Smooth muscle cell of bladder (primary cell): ENCODE results near the gene KRTAP5-2. TPM values are rescaled to one million over a fixed set of nuclear protein-coding genes. Genes with fewer than 3 reads are reported as not detected.

Experiments used
- total RNA-seq: library from RNA; depleted of rRNA; stranded (reverse); fragments of >200 nt; gene quantifications from 2 replicates; pipeline ENCODE4 v1.2.3, GENCODE V29; 2014

KRTAP5-2 gene
- not detected in 2 replicates for total RNA-seq

DNA sequence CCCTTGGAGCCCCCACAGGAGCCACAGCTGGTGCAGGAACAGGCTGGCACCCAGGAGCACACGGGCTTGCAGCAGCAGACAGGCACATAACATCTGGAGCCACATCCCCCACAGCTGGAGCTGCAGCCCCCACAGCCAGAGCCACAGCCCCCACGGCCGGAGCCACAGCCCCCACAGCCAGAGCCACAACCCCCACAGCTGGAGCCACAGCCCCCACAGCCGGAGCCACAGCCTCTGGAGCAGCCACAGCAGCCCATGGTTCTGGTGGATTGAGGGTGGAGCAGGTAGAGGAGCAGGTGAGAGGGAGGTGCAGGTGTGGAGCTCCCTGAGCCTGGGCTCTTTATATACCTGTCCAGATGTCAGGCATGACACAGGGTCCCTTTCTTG, at the start of gene KRTAP5-2:
Gene KRTAP5-2 (minus strand): TSS at position 301 of the 387 bp plus-strand sequence. CDS start 44 bp downstream, at position 257.

GRCh38 chr11:1629326-1630185, 31.5 kb upstream of the KRTAP5-2 start, which contains the start of gene KRTAP5-5:
TSS of gene KRTAP5-5 (plus strand) at chr11:1629775. CDS start at chr11:1629841, 66 bp downstream.

GRCh38 chr11:1622086-1622485, 24.0 kb upstream of the KRTAP5-2 start, which contains the start of gene KRTAP5-4:
TSS of gene KRTAP5-4 (minus strand) at chr11:1622138. CDS start at chr11:1622093, 45 bp downstream.

GRCh38 chr11:1608363-1608762, 10.3 kb upstream of the KRTAP5-2 start, which contains the start of gene KRTAP5-3:
TSS of gene KRTAP5-3 (minus strand) at chr11:1608463. CDS start at chr11:1608385, 78 bp downstream.

DNA sequence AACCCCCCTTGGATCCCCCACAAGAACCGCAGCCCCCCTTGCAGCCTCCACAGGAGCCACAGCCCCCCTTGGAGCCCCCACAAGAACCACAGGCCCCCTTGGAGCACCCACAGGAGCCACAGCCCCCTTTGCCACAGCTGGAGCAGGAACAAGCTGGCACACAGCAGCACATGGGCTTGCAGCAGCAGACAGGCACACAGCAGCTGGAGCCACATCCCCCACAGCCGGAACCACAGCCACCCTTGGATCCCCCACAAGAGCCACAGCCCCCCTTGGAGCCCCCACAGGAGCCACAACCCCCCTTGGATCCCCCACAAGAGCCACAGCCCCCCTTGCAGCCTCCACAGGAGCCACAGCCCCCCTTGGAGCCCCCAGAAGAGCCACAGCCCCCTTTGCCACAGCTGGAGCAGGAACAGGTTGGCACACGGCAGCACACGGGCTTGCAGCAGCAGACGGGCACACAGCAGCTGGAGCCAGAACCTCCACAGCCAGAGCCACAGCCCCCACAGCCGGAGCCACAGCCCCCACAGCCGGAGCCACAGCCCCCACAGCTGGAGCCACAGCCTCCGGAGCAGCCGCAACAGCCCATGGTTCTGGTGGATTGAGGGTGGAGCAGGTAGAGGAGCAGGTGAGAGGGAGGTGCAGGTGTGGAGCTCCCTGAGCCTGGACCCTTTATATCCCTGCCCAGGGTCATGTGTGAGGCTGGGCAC, 13.3 kb downstream of the KRTAP5-2 start, which contains the start of gene KRTAP5-1:
Gene KRTAP5-1 (minus strand): TSS at position 623 of the 710 bp plus-strand sequence. CDS start 34 bp downstream, at position 589.

DNA sequence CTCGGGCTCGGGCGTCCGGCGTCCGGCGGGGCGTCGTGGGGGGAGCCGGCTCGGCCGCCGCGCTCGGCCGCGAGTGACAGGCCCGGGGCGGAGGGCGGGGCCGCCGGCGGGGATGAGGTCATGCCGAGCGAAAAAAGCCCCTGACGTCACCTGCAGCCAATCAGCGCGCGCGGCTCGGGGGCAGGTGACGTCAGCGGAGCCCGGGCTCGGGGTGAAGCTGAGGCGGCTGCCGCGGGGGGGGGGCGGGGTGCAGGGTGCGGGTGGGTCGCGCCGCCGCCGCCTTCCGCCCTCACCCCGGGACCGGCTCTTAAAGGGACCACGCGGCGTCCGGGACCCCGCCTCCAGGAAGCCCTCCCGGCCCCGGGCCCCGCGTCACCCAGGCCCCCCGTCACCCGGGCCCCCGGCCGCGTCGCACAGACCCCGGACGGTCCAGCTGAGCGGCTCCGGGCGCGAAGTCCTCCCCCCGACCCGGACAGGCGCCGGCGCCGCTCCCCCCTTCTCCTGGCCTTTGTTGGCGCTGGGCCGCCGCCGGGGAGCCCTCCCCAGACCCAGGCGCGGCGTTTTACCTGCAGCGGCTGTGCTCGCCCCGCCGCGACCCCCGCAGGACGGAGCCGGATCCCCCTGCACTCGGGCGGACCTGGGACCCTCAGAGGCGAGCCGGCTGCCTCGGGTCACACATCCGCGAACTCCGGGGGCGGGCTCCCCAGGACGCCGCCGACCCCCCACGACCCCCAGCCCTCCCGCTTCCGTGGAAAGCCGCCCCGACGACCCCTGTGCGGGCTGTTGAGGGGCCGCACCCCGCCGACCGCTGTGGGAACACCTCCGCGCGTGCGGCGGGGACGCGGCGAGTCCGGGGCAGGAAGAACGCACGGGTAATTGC, 25.7 kb downstream of the KRTAP5-2 start, which contains the start of gene DUSP8:
Gene DUSP8 (minus strand): TSS at position 75 of the 880 bp plus-strand sequence. CDS start 6,445 bp downstream, outside the sequence.

Other genes with a start within 250 kb of the KRTAP5-2 start
- gene BRSK2, start 208.4 kb downstream of the KRTAP5-2 start, total RNA-seq: 0.14 and 0.18 TPM in 2 replicates
- 24.3 and 25.2 TPM in 2 replicates for gene MOB2, start 111.5 kb downstream of the KRTAP5-2 start, total RNA-seq
- under 0.01 and 0.09 TPM in 2 replicates for gene DUSP8, start 26.0 kb downstream of the KRTAP5-2 start, total RNA-seq
- gene KRTAP5-1, start 13.0 kb downstream of the KRTAP5-2 start, total RNA-seq: not detected in 2 replicates
- gene KRTAP5-3, start 10.2 kb upstream of the KRTAP5-2 start, total RNA-seq: not detected in 2 replicates
- gene KRTAP5-4, start 23.8 kb upstream of the KRTAP5-2 start, total RNA-seq: not detected in 2 replicates
- not detected in 2 replicates for gene KRTAP5-5, start 31.5 kb upstream of the KRTAP5-2 start, total RNA-seq
- not detected in 2 replicates for gene KRTAP5-6, start 98.9 kb upstream of the KRTAP5-2 start, total RNA-seq
- 0.28 and 0.65 TPM in 2 replicates for gene IFITM10, start 152.3 kb upstream of the KRTAP5-2 start, total RNA-seq
- 131 and 251 TPM in 2 replicates for gene CTSD, start 165.6 kb upstream of the KRTAP5-2 start, total RNA-seq
- not detected in 2 replicates for gene SYT8, start 236.7 kb upstream of the KRTAP5-2 start, total RNA-seq
- gene TNNI2, start 240.7 kb upstream of the KRTAP5-2 start, total RNA-seq: not detected in 2 replicates